Measurements from ENCODE around the gene RNU6-9.
"Not testable (repeated sequence)": the region's sequence is repeated elsewhere in the genome, so short reads cannot be mapped to it uniquely, and the experiment has no call there.

RNU6-9 gene

DNA sequence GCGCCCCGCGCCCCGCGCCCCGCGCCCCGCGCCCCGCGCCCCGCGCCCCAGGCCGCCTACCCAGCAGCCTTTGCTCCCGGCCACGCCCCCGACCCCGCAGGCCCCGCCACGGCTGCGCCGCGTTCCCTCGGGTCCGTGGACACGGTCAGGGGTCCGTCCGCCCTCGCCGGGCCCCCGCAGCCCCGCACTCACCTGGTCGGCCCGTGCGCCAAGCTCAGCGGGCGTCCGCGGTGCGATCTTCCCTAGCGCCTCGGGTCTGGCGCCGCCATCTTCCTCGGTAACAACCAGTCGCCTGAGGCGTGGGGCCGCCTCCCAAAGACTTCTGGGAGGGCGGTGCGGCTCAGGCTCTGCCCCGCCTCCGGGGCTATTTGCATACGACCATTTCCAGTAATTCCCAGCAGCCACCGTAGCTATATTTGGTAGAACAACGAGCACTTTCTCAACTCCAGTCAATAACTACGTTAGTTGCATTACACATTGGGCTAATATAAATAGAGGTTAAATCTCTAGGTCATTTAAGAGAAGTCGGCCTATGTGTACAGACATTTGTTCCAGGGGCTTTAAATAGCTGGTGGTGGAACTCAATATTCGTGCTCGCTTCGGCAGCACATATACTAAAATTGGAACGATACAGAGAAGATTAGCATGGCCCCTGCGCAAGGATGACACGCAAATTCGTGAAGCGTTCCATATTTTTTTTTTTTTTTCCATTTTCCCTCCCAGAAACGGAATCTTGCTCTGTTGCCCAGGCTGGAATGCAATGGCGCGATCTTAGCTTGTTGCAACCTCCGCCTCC lies at the start of gene RNU6-9, which contains the start of gene MED16:
Gene RNU6-9, plus strand, starts transcription at position 591 of the 796 bp plus-strand sequence.
Gene MED16, minus strand, starts transcription at position 294 of the 796 bp plus-strand sequence. CDS start 2,056 bp downstream, outside the sequence.
- H3K9ac ChIP-seq (ENCODE audit: low read length in 2 of 2): peak within 1 kb of the TSS; percentile 78 to 89
- peak within 1 kb of the TSS; percentile 69 to 85 for H3K4me3 ChIP-seq (ENCODE audit: low read length in 2 of 2)
- no peaks in the 10 kb centered on the region for H3K27me3 ChIP-seq (ENCODE audit: control insufficient read depth in 1 of 2, insufficient read depth in 2 of 2, low read length in 2 of 2)
- peak within 1 kb of the TSS; percentile 87 for H3K27ac ChIP-seq (ENCODE audit: low read length)
- H3K36me3 ChIP-seq (ENCODE audit: control insufficient read depth in 2 of 2, insufficient read depth in 2 of 2, low read length in 2 of 2): peaks cover 6 to 13% of the 10 kb centered on the region in 2 donors
- peaks cover 14% of the 10 kb centered on the region for H3K4me1 ChIP-seq (ENCODE audit: control insufficient read depth, insufficient read depth, low read length)
- no peaks in the 10 kb centered on the region for H3K9me3 ChIP-seq (ENCODE audit: control insufficient read depth in 2 of 2, low read length in 2 of 2)

DNA sequence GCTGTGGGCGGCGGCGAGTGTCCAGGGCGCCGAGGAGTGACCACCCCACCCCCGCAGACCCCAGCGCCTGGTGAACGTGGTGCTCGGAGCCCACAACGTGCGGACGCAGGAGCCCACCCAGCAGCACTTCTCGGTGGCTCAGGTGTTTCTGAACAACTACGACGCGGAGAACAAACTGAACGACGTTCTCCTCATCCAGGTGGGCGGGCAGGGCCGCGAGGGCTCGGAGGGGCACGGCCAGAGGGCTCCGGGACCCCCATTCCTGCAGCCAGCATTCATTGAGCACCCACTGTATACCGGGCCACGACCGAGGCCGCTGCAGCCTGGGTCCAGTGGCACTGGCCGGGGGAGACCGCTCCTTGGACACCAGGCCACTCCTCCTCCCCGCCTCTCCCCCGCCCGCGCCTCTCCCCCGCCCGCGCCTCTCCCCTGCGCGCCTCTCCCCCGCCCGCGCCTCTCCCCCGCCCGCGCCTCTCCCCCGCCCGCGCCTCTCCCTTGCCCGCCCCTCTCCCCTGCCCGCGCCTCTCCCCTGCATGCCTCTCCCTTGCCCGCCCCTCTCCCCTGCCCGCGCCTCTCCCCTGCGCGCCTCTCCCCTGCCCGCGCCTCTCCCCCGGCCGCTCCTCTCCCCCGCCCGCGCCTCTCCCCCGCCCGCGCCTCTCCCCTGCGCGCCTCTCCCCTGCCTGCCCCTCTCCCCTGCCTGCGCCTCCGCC lies 49.3 kb upstream of the RNU6-9 start:
- H3K36me3 ChIP-seq (ENCODE audit: control insufficient read depth in 2 of 2, insufficient read depth in 2 of 2, low read length in 2 of 2): no peaks in the 10 kb centered on the region
- H3K27ac ChIP-seq (ENCODE audit: low read length): no peak overlapping the region
- H3K9ac ChIP-seq (ENCODE audit: low read length in 2 of 2): no peak overlapping the region
- peak overlapping the region in 1 of 2 donors; percentile 52 for H3K4me3 ChIP-seq (ENCODE audit: low read length in 2 of 2)
- H3K9me3 ChIP-seq (ENCODE audit: control insufficient read depth in 2 of 2, low read length in 2 of 2): no peaks in the 10 kb centered on the region
- peaks cover 27 to 34% of the 10 kb centered on the region in 2 donors for H3K27me3 ChIP-seq (ENCODE audit: control insufficient read depth in 1 of 2, insufficient read depth in 2 of 2, low read length in 2 of 2)
- H3K4me1 ChIP-seq (ENCODE audit: control insufficient read depth, insufficient read depth, low read length): peaks cover 17% of the 10 kb centered on the region

- Histone ChIP-seq H3K9ac (ENCODE audit: low read length in 2 of 2) (no peak overlapping the region), H3K27me3 (ENCODE audit: control insufficient read depth in 1 of 2, insufficient read depth in 2 of 2, low read length in 2 of 2) (peaks cover 27 to 34% of the 10 kb centered on the region in 2 donors), H3K9me3 (ENCODE audit: control insufficient read depth in 2 of 2, low read length in 2 of 2) (no peaks in the 10 kb centered on the region)
Measured at GRCh38 chr19:844546-844971, 48.7 kb upstream of the RNU6-9 start.

GRCh38 chr19:845707-846521 lies 47.4 kb upstream of the RNU6-9 start:
- no peaks in the 10 kb centered on the region for H3K9me3 ChIP-seq (ENCODE audit: control insufficient read depth in 2 of 2, low read length in 2 of 2)
- H3K27me3 ChIP-seq (ENCODE audit: control insufficient read depth in 1 of 2, insufficient read depth in 2 of 2, low read length in 2 of 2): peaks cover 24 to 28% of the 10 kb centered on the region in 2 donors
- H3K9ac ChIP-seq (ENCODE audit: low read length in 2 of 2): no peak overlapping the region

More at GRCh38 chr19:844546-844971, 48.7 kb upstream of the RNU6-9 start:
- Histone ChIP-seq H3K4me1 (ENCODE audit: control insufficient read depth, insufficient read depth, low read length) (peaks cover 17% of the 10 kb centered on the region), H3K4me3 (ENCODE audit: low read length in 2 of 2) (no peak overlapping the region), H3K36me3 (ENCODE audit: control insufficient read depth in 2 of 2, insufficient read depth in 2 of 2, low read length in 2 of 2) (no peaks in the 10 kb centered on the region), H3K27ac (ENCODE audit: low read length) (no peak overlapping the region)

DNA sequence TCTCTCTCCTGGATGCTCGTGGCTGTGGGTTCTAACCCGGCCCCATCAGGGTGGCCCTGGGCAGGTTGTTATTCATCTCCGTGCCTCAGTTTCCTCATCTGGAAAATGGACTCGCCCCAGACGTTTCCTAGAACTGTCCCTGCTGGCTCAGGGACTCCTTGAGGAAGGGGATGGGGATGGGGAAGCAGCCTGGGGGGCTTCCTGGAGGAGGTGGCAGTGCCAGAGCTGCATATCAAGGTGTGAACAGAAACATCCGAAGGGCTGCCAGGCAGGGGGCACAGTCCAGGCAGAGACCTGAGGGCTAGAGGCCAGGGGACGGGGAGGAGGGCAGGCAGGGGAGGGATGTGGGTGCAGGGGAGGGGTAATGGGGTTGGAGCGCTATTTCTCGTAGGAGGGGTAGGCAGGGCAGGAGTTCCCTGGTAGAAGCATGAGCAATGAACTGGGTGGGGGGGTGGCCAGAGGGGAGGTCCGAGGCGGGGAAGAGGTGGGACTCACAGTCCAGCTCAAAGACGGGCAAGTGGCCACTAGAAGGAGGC lies 44.8 kb upstream of the RNU6-9 start:
- H3K4me1 ChIP-seq (ENCODE audit: control insufficient read depth, insufficient read depth, low read length): peaks cover 23% of the 10 kb centered on the region
- peaks cover 18 to 29% of the 10 kb centered on the region in 2 donors for H3K27me3 ChIP-seq (ENCODE audit: control insufficient read depth in 1 of 2, insufficient read depth in 2 of 2, low read length in 2 of 2)
- H3K36me3 ChIP-seq (ENCODE audit: control insufficient read depth in 2 of 2, insufficient read depth in 2 of 2, low read length in 2 of 2): no peaks in the 10 kb centered on the region

More at GRCh38 chr19:845707-846521, 47.4 kb upstream of the RNU6-9 start:
- no peak overlapping the region for H3K27ac ChIP-seq (ENCODE audit: low read length)
- H3K4me3 ChIP-seq (ENCODE audit: low read length in 2 of 2): no peak overlapping the region
- peaks cover 25% of the 10 kb centered on the region for H3K4me1 ChIP-seq (ENCODE audit: control insufficient read depth, insufficient read depth, low read length)
- H3K36me3 ChIP-seq (ENCODE audit: control insufficient read depth in 2 of 2, insufficient read depth in 2 of 2, low read length in 2 of 2): no peaks in the 10 kb centered on the region

GRCh38 chr19:849195-849594 lies 44.1 kb upstream of the RNU6-9 start:
- not testable (repeated sequence) for H3K9me3 ChIP-seq (ENCODE audit: control insufficient read depth in 2 of 2, low read length in 2 of 2); H3K9ac ChIP-seq (ENCODE audit: low read length in 2 of 2); H3K27ac ChIP-seq (ENCODE audit: low read length); H3K4me3 ChIP-seq (ENCODE audit: low read length in 2 of 2); H3K36me3 ChIP-seq (ENCODE audit: control insufficient read depth in 2 of 2, insufficient read depth in 2 of 2, low read length in 2 of 2)
- H3K4me1 ChIP-seq (ENCODE audit: control insufficient read depth, insufficient read depth, low read length): peaks cover 18% of the 10 kb centered on the region
- H3K27me3 ChIP-seq (ENCODE audit: control insufficient read depth in 1 of 2, insufficient read depth in 2 of 2, low read length in 2 of 2): peaks cover 20 to 23% of the 10 kb centered on the region in 2 donors

More for the DNA sequence above, 44.8 kb upstream of the RNU6-9 start:
- H3K4me3 ChIP-seq (ENCODE audit: low read length in 2 of 2): no peak overlapping the region
- H3K9me3 ChIP-seq (ENCODE audit: control insufficient read depth in 2 of 2, low read length in 2 of 2): no peaks in the 10 kb centered on the region
- H3K27ac ChIP-seq (ENCODE audit: low read length): no peak overlapping the region
- no peak overlapping the region for H3K9ac ChIP-seq (ENCODE audit: low read length in 2 of 2)

- Histone ChIP-seq H3K27ac (ENCODE audit: low read length) (peak overlapping the region; percentile 67), H3K27me3 (ENCODE audit: control insufficient read depth in 1 of 2, insufficient read depth in 2 of 2, low read length in 2 of 2) (peaks cover 16 to 25% of the 10 kb centered on the region in 2 donors), H3K4me3 (ENCODE audit: low read length in 2 of 2) (peak overlapping the region in 1 of 2 donors; percentile 57)
Measured at GRCh38 chr19:850221-850978, 42.9 kb upstream of the RNU6-9 start.

DNA sequence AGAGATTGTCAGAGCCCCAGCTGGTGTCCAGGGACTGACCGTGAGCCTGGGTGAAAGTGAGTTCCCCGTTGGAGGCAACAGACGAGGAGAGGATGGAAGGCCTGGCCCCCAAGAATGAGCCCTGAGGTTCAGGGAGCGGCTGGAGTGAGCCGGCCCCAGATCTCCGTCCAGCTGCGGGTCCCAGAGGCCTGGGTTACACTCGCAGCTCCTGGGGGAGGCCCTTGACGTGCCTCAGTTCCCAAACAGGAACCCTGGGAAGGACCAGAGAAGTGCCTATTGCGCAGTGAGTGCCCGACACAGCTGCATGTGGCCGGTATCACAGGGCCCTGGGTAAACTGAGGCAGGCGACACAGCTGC lies 42.3 kb upstream of the RNU6-9 start:
- Histone ChIP-seq H3K4me1 (ENCODE audit: control insufficient read depth, insufficient read depth, low read length) (peaks cover 18% of the 10 kb centered on the region), H3K9ac (ENCODE audit: low read length in 2 of 2) (peak overlapping the region; percentile 16 to 29), H3K36me3 (ENCODE audit: control insufficient read depth in 2 of 2, insufficient read depth in 2 of 2, low read length in 2 of 2) (no peaks in the 10 kb centered on the region), H3K27ac (ENCODE audit: low read length) (peak overlapping the region; percentile 67), H3K4me3 (ENCODE audit: low read length in 2 of 2) (peak overlapping the region in 1 of 2 donors; percentile 57), H3K27me3 (ENCODE audit: control insufficient read depth in 1 of 2, insufficient read depth in 2 of 2, low read length in 2 of 2) (peaks cover 16 to 22% of the 10 kb centered on the region in 2 donors), H3K9me3 (ENCODE audit: control insufficient read depth in 2 of 2, low read length in 2 of 2) (no peaks in the 10 kb centered on the region)

More at GRCh38 chr19:850221-850978, 42.9 kb upstream of the RNU6-9 start:
- Histone ChIP-seq H3K9me3 (ENCODE audit: control insufficient read depth in 2 of 2, low read length in 2 of 2) (no peaks in the 10 kb centered on the region), H3K4me1 (ENCODE audit: control insufficient read depth, insufficient read depth, low read length) (peaks cover 18% of the 10 kb centered on the region), H3K36me3 (ENCODE audit: control insufficient read depth in 2 of 2, insufficient read depth in 2 of 2, low read length in 2 of 2) (no peaks in the 10 kb centered on the region), H3K9ac (ENCODE audit: low read length in 2 of 2) (peak overlapping the region; percentile 16 to 29)

DNA sequence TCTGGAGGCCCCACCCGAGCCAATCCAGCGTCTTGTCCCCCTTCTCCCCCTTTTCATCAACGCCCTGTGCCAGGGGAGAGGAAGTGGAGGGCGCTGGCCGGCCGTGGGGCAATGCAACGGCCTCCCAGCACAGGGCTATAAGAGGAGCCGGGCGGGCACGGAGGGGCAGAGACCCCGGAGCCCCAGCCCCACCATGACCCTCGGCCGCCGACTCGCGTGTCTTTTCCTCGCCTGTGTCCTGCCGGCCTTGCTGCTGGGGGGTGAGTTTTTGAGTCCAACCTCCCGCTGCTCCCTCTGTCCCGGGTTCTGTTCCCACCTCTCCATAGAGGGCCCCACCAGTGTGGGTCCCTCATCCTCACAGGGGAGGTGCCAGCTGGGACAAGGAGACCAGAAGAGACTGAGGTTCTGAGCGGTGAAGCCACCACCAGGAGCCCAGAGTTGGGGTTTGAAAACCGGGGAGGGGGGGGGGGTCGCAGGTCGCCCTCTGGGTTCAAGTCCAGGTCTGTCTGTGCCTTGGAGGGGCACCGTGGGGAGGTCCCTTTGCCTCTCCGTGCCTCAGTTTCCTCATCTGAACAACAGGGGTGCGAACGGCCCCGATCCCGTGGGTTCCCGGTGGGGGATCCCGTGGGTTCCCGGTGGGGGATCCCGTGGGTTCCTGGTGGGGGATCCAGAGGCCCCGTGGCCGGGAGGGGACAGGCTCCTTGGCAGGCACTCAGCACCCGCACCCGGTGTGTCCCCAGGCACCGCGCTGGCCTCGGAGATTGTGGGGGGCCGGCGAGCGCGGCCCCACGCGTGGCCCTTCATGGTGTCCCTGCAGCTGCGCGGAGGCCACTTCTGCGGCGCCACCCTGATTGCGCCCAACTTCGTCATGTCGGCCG lies 40.9 kb upstream of the RNU6-9 start, which contains the start of gene ELANE:
Gene ELANE, plus strand, starts transcription at position 168 of the 878 bp plus-strand sequence. Its CDS starts 26 bp downstream, at position 194.
- no peaks in the 10 kb centered on the region for H3K9me3 ChIP-seq (ENCODE audit: control insufficient read depth in 2 of 2, low read length in 2 of 2)
- no peak within 1 kb of the TSS for H3K9ac ChIP-seq (ENCODE audit: low read length in 2 of 2)
- peak within 1 kb of the TSS; percentile 67 for H3K27ac ChIP-seq (ENCODE audit: low read length)
- peak within 1 kb of the TSS in 1 of 2 donors; percentile 57 for H3K4me3 ChIP-seq (ENCODE audit: low read length in 2 of 2)
- H3K27me3 ChIP-seq (ENCODE audit: control insufficient read depth in 1 of 2, insufficient read depth in 2 of 2, low read length in 2 of 2): peaks cover 8 to 16% of the 10 kb centered on the region in 2 donors
- H3K36me3 ChIP-seq (ENCODE audit: control insufficient read depth in 2 of 2, insufficient read depth in 2 of 2, low read length in 2 of 2): no peaks in the 10 kb centered on the region
- H3K4me1 ChIP-seq (ENCODE audit: control insufficient read depth, insufficient read depth, low read length): peaks cover 18% of the 10 kb centered on the region
